PC-9 (cell line): ENCODE measurements around the gene LATS2. TPM values are rescaled to one million over a fixed set of nuclear protein-coding genes. Genes with fewer than 3 reads are reported as not detected.

Experiments
- BruUV-seq: library from RNA; stranded (reverse); fragments of 400-500 nt; replicated peaks from 2 replicates; lab custom pipeline; 2021; lab: Mats Ljungman, UMichigan
- CTCF ChIA-PET: fragments of 300-600 bp; sonication (Branson Sonifier 250); formaldehyde crosslinking; loops from one replicate; lab custom pipeline; 2022; ENCODE audit warnings: antibody characterized with exemption; lab: Charles Lee
- POLR2A ChIA-PET: fragments of 300-600 bp; sonication (Branson Sonifier 250); formaldehyde crosslinking; loops from one replicate; lab custom pipeline; 2022; ENCODE audit warnings: antibody characterized with exemption; ENCODE audit not compliant: unreplicated experiment; lab: Charles Lee
- DNase-seq, 2 experiments: peaks; one replicate each; pipeline versions ENCODE4 v3.0.0 to v3.0.0-alpha.2; 2015 to 2022; ENCODE audit warnings: mixed read lengths in 1 of 2
- H2AFZ ChIP-seq: fragments of 200-600 bp; sonication (generic); 2 replicates; pipeline ENCODE4 v1.8.1; 2017; ENCODE audit warnings: antibody characterized with exemption
- H3F3A ChIP-seq: fragments of 200-600 bp; sonication (generic); 2 replicates; pipeline ENCODE4 v1.8.1; 2017; ENCODE audit warnings: antibody characterized with exemption, mild to moderate bottlenecking, low read depth; ENCODE audit not compliant: insufficient read depth
- H3K27ac ChIP-seq: fragments of 200-600 bp; sonication (generic); 2 replicates; pipeline ENCODE4 v1.6.1; 2016; ENCODE audit warnings: mixed run types
- H3K27me3 ChIP-seq: fragments of 200-600 bp; sonication (generic); 2 replicates; pipeline ENCODE4 v1.6.1; 2016; ENCODE audit warnings: low read depth, mixed run types; ENCODE audit not compliant: insufficient read depth
- H3K36me3 ChIP-seq: fragments of 200-600 bp; sonication (generic); 2 replicates; pipeline ENCODE4 v1.6.1; 2016; ENCODE audit warnings: low read depth, mixed run types
- H3K4me1 ChIP-seq: fragments of 200-600 bp; sonication (generic); replicated peaks from 2 replicates; pipeline ENCODE4 v1.6.1; 2016; ENCODE audit warnings: mixed run types; ENCODE audit not compliant: insufficient read depth
- H3K4me2 ChIP-seq: fragments of 200-600 bp; sonication (generic); 2 replicates; pipeline ENCODE4 v1.6.1; 2017; ENCODE audit warnings: mixed run types
- H3K4me3 ChIP-seq: fragments of 200-600 bp; sonication (generic); 2 replicates; pipeline ENCODE4 v1.6.1; 2016; ENCODE audit warnings: mixed run types
- H3K79me2 ChIP-seq: fragments of 200-600 bp; sonication (generic); 2 replicates; pipeline ENCODE4 v1.6.1; 2017; ENCODE audit warnings: low read depth, mixed run types
- H3K9me2 ChIP-seq: fragments of 200-600 bp; sonication (generic); 2 replicates; pipeline ENCODE4 v1.8.1; 2017; ENCODE audit warnings: mild to moderate bottlenecking; ENCODE audit not compliant: insufficient read depth
- H3K9me3 ChIP-seq: fragments of 200-600 bp; sonication (generic); 2 replicates; pipeline ENCODE4 v1.8.1; 2016; ENCODE audit warnings: low read depth; ENCODE audit not compliant: insufficient read depth
- H4K20me1 ChIP-seq: fragments of 200-600 bp; sonication (generic); 2 replicates; pipeline ENCODE4 v1.8.1; 2017; ENCODE audit not compliant: insufficient read depth
- CTCF ChIP-seq: fragments of 200-600 bp; sonication (generic); conservative IDR thresholded peaks from 2 replicates; pipeline ENCODE4 v1.6.1; 2017; ENCODE audit warnings: mixed run types, antibody characterized with exemption, mild to moderate bottlenecking, moderate library complexity
- EZH2 ChIP-seq: fragments of 200-600 bp; sonication (generic); IDR thresholded peaks from 2 replicates; pipeline ENCODE4 v1.8.0; 2017; ENCODE audit warnings: antibody characterized with exemption, low read depth
- intact Hi-C: fragments of 100-400 bp; cut with micrococcal nuclease; formaldehyde crosslinking; loops from one replicate; pipeline ENCODE4 v1.10.0; 2022; ENCODE audit not compliant: unreplicated experiment
- total RNA-seq: library from RNA; stranded (reverse); gene quantifications from 2 replicates; pipeline ENCODE4 v1.2.3, GENCODE V29; 2021

The LATS2 gene
- total RNA-seq, 1 experiment from 2014 or later = 12.3 TPM

GRCh38 chr13:21100211-21100610, 38.8 kb upstream of the LATS2 start:
- no peak for DNase-seq
- POLR2A ChIA-PET = interaction anchor here (0.5 kb wide), 1 partner anchor 45 kb away, joined by 3 read pairs; no protein-coding TSS in a partner anchor
- Histone ChIP-seq H3K4me3 (no peak overlapping the region), H3K9me2 (no peaks in the 10 kb centered on the region), H3K36me3 (no peaks in the 10 kb centered on the region), H3F3A (no peaks in the 10 kb centered on the region), H2AFZ (no peak overlapping the region), H3K4me1 (no peaks in the 10 kb centered on the region), H3K27ac (no peak overlapping the region), H3K4me2 (no peak overlapping the region), H3K79me2 (no peaks in the 10 kb centered on the region), H3K9me3 (no peaks in the 10 kb centered on the region), H3K27me3 (no peaks in the 10 kb centered on the region), H4K20me1 (no peaks in the 10 kb centered on the region)
- CTCF ChIA-PET = no interaction called here
- no TSS peak for BruUV-seq
- no peak for TF ChIP-seq CTCF
- no peak for TF ChIP-seq EZH2
- intact Hi-C loops = no loop called here

- ChIA-PET POLR2A (no interaction called here), CTCF (no interaction called here)
- H3K27me3 ChIP-seq = no peaks in the 10 kb centered on the region
- H3K9me2 ChIP-seq = no peaks in the 10 kb centered on the region
- no peak overlapping the region for H3K4me3 ChIP-seq
- DNase-seq = no peak
- no peaks in the 10 kb centered on the region for H4K20me1 ChIP-seq
- H3K9me3 ChIP-seq = no peaks in the 10 kb centered on the region
- intact Hi-C loops = no loop called here
- no peaks in the 10 kb centered on the region for H3K4me1 ChIP-seq
- no peaks in the 10 kb centered on the region for H3F3A ChIP-seq
- H3K36me3 ChIP-seq = no peaks in the 10 kb centered on the region
- no peak for TF ChIP-seq CTCF
- no peak for TF ChIP-seq EZH2
- H3K27ac ChIP-seq = no peak overlapping the region
- no peak overlapping the region for H3K4me2 ChIP-seq
- no peaks in the 10 kb centered on the region for H3K79me2 ChIP-seq
- no peak overlapping the region for H2AFZ ChIP-seq
- BruUV-seq = no TSS peak
Observed at GRCh38 chr13:21095311-21095710, 33.9 kb upstream of the LATS2 start.

GRCh38 chr13:21089830-21090229, 28.4 kb upstream of the LATS2 start:
- Histone ChIP-seq H3K27ac (no peak overlapping the region), H4K20me1 (no peaks in the 10 kb centered on the region), H3K4me3 (no peak overlapping the region), H3K9me2 (no peaks in the 10 kb centered on the region), H3K79me2 (no peaks in the 10 kb centered on the region), H3K27me3 (no peaks in the 10 kb centered on the region), H3K4me1 (no peaks in the 10 kb centered on the region), H3K4me2 (no peak overlapping the region), H3K9me3 (no peaks in the 10 kb centered on the region), H2AFZ (no peak overlapping the region), H3K36me3 (no peaks in the 10 kb centered on the region), H3F3A (no peaks in the 10 kb centered on the region)
- ChIA-PET CTCF (no interaction called here), POLR2A (no interaction called here)
- intact Hi-C loops = no loop called here
- no peak for TF ChIP-seq EZH2
- no peak for TF ChIP-seq CTCF
- no peak for DNase-seq
- no TSS peak for BruUV-seq
